ENCODE data around the gene KCNH3. TPM values are rescaled to one million over a fixed set of nuclear protein-coding genes. Genes with fewer than 3 reads are reported as not detected.
A peak's percentile ranks its signal among the peaks of the same experiment; 100 is the strongest.

KCNH3 gene
- total RNA-seq, 1 donor from 2014 or later: 0.12 TPM

- no peak overlapping the region for H3K4me3 ChIP-seq (ENCODE audit: low read depth, low read length)
- DNase-seq (ENCODE audit: low read depth): no peak
- TF ChIP-seq, protein P1, sequence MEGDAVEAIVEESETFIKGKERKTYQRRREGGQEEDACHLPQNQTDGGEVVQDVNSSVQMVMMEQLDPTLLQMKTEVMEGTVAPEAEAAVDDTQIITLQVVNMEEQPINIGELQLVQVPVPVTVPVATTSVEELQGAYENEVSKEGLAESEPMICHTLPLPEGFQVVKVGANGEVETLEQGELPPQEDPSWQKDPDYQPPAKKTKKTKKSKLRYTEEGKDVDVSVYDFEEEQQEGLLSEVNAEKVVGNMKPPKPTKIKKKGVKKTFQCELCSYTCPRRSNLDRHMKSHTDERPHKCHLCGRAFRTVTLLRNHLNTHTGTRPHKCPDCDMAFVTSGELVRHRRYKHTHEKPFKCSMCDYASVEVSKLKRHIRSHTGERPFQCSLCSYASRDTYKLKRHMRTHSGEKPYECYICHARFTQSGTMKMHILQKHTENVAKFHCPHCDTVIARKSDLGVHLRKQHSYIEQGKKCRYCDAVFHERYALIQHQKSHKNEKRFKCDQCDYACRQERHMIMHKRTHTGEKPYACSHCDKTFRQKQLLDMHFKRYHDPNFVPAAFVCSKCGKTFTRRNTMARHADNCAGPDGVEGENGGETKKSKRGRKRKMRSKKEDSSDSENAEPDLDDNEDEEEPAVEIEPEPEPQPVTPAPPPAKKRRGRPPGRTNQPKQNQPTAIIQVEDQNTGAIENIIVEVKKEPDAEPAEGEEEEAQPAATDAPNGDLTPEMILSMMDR (conservative IDR thresholded peaks at IDR 0.05; ENCODE audit: low read depth, low read length): no peak
Observed at GRCh38 chr12:49546481-49546880, 7.7 kb downstream of the KCNH3 start.

DNA sequence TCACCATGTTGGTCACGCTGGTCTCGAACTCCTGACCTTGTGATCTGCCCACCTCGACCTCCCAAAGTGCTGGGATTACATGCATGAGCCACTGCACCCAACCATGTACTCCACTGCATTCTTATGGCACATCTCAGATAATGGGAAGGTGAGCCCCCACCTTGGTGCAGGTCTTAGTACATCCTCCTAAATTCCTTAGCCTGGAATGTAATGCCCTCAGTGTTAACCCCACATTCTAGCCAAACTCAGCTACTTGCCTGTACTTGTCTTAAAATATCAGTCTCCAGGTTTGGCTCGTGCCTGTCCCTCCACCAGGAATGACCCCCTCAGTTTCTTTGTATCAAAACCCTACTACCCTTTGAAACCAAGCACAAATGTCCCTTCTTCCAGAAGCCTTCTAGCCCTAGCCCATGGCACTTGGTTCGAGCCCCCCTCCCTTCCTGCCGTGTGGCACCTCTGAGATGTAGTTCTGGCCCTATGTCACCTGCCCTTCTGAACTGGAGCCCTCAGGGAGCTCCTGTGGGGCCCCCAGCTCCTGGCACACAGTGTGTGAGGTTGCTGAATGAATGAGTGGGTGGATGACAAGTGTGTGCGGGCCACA is 8.4 kb downstream of the KCNH3 start:
- H3K4me3 ChIP-seq (ENCODE audit: low read depth, low read length): no peak overlapping the region
- TF ChIP-seq, protein P1 (conservative IDR thresholded peaks at IDR 0.05; ENCODE audit: low read depth, low read length): no peak
- DNase-seq (ENCODE audit: low read depth): no peak

DNA sequence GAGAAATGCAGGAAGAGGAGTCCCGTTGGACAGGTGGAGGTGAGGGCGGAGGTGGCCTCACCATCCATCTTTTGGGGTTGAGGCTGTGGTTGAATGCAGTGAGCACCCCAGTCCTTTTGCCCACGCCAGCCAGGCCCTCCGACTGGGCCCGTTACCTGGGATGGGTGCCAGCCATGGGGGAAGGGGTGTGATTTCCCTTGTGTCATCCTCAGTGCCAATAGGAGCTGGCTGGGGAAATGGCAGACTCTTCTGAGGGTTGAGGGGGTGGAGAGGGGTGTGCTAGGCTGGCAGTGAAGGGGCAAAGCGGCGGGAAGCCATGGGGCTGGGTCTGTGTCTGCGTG is 9.6 kb downstream of the KCNH3 start:
- TF ChIP-seq, protein P1 (conservative IDR thresholded peaks at IDR 0.05; ENCODE audit: low read depth, low read length): no peak
- H3K4me3 ChIP-seq (ENCODE audit: low read depth, low read length): no peak overlapping the region
- no peak for DNase-seq (ENCODE audit: low read depth)

GRCh38 chr12:49548822-49549648 is 10.2 kb downstream of the KCNH3 start:
- TF ChIP-seq, protein P1 (conservative IDR thresholded peaks at IDR 0.05; ENCODE audit: low read depth, low read length): peak; percentile 11
- H3K4me3 ChIP-seq (ENCODE audit: low read depth, low read length): no peak overlapping the region

GRCh38 chr12:49549735-49550692 is 11.2 kb downstream of the KCNH3 start:
- H3K4me3 ChIP-seq (ENCODE audit: low read depth, low read length): no peak overlapping the region
- DNase-seq (ENCODE audit: low read depth): no peak
- TF ChIP-seq, protein P1 (conservative IDR thresholded peaks at IDR 0.05; ENCODE audit: low read depth, low read length): no peak

More at GRCh38 chr12:49548822-49549648, 10.2 kb downstream of the KCNH3 start:
- no peak for DNase-seq (ENCODE audit: low read depth)

DNA sequence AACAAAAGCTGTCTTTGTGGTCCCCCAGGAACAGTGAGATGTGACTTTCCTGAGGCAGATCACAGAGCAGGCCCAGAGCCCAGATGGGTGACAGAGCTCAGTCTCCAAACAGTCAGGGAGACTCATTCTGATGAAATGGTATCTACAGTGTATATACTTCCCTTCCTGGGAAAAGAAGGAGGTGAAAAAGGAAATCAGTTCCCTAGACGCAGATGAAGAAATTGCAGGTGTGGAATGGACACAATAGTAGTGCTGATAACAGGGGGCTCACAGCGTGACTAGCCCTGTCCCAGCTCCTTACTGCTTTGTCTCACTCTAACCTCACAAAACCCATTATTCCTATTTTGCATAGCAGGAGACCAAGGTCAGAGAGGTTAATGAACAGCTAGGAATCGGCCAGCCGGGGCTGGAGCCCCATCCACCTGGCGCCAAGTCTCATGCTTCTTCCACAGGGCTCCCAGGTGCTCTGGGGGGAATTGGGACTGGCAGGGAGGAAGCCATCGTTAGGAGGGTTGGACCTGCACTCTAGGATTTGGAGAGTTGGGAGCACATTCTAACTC is 11.9 kb downstream of the KCNH3 start:
- no peak for DNase-seq (ENCODE audit: low read depth)
- H3K4me3 ChIP-seq (ENCODE audit: low read depth, low read length): no peak overlapping the region
- TF ChIP-seq, protein P1 (conservative IDR thresholded peaks at IDR 0.05; ENCODE audit: low read depth, low read length): no peak

Data from epithelial cell of proximal tubule (primary cell).